Rectal smooth muscle tissue (tissue), 1 donor: ENCODE measurements around the gene GRK2.
"Not testable (repeated sequence)": the region's sequence is repeated elsewhere in the genome, so short reads cannot be mapped to it uniquely, and the experiment has no call there.

Experiments
- H3K27ac ChIP-seq: one replicate; pipeline ENCODE4 v1.7.0; 2013; ENCODE audit warnings: low read depth, low read length, inconsistent platforms
- H3K27me3 ChIP-seq: one replicate; pipeline ENCODE4 v1.7.0; 2013; ENCODE audit warnings: low read length; ENCODE audit not compliant: control insufficient read depth, insufficient read depth
- H3K36me3 ChIP-seq: one replicate; pipeline ENCODE4 v1.7.0; 2013; ENCODE audit warnings: low read length; ENCODE audit not compliant: control insufficient read depth, insufficient read depth
- H3K4me1 ChIP-seq: one replicate; pipeline ENCODE4 v1.7.0; 2013; ENCODE audit warnings: low read length; ENCODE audit not compliant: control insufficient read depth, insufficient read depth
- H3K4me3 ChIP-seq: one replicate; pipeline ENCODE4 v1.7.0; 2013; ENCODE audit warnings: low read length
- H3K9ac ChIP-seq: one replicate; pipeline ENCODE4 v1.7.0; 2013; ENCODE audit warnings: low read length

GRK2 gene

DNA sequence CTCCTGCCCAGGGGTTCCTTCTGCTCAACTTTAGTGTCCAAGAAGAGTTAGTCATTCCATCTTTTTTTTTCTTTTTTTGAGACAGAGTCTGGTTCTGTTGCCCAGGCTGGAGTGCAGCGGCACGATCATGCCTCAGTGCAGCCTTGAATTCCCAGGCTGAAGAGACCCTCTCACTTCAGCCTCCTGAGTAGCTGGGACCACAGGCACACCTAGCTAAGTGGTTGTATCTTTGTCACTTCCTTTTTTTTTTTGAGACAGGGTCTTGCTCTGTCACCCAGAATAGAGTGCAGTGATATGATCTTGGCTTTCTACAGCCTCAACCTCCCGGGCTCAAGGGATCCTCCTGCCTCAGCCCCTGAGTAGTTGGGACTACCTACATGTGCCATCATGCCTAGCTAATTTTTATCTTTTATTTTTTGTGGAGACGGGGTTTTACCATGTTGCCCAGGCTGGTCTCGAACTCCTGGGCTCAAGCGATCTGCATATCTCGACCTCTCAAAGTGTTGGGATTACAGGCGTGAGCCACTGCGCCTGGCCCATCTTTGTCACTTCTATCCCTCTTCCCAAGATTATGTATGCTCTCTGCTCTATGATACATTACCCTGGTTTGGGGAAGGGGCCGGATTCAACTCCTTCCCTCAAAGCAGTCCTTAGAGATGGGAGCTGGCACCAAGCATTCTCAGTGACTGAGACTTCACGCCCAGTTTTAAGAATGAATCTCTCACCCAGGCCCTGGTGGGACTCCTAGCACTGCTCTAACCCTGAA lies 47.0 kb downstream of the GRK2 start:
- no peaks in the 10 kb centered on the region for H3K4me1 ChIP-seq
- H3K27me3 ChIP-seq = no peaks in the 10 kb centered on the region
- no peak overlapping the region for H3K27ac ChIP-seq
- peaks cover 4% of the 10 kb centered on the region for H3K36me3 ChIP-seq
- no peak overlapping the region for H3K9ac ChIP-seq
- H3K4me3 ChIP-seq = no peak overlapping the region

DNA sequence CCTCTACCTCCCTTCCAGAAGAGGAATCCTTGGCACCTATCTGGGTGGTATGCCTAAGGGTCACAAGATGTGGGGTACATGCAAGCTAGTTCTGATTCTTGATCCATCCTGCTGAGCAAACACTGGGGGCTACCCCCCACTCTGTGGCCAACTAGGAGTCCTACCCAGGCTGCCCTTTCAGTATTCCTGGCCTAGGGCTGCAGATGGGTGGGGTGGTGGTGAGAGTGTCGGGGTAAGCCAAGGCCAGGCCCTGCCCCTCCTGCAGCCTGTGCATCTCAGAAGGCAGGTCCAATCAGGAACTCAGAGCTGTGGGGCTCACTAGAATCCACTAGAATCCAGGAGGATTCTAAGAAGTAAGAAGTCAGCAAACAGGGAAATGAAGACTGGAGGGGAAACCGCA lies 47.9 kb downstream of the GRK2 start:
- no peaks in the 10 kb centered on the region for H3K27me3 ChIP-seq
- H3K4me1 ChIP-seq = no peaks in the 10 kb centered on the region
- peaks cover 4% of the 10 kb centered on the region for H3K36me3 ChIP-seq
- H3K4me3 ChIP-seq = no peak overlapping the region
- H3K27ac ChIP-seq = no peak overlapping the region
- no peak overlapping the region for H3K9ac ChIP-seq

DNA sequence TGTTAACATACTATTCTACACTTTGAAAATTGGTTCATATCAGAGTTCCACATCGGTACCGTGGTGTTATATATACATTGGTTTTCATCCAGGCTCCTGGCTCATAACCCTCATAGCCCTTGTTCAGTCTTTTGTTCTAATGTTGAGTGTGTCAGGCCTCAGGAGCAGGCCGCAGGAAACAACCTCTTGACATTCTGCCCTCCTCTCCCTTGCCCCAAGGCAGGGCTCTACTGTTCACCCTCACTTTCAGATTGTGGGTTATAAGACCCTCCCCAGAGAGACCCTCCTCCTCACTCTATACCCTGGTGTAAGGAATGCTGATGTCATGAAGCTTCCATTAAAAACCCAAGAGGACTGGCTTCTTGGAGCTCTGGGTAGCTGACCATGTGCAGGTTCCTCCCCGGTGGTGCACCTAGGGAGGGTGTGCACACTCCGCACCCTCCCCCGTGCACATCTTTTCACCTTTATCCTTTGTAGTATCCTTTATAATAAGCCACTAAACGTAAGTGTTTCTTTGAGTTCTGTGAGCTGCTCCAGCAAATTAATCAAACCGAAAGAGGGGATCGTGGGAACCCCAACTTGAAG lies 49.1 kb downstream of the GRK2 start:
- Histone ChIP-seq H3K4me1 (no peaks in the 10 kb centered on the region), H3K4me3 (no peak overlapping the region), H3K9ac (no peak overlapping the region), H3K27me3 (no peaks in the 10 kb centered on the region), H3K36me3 (no peaks in the 10 kb centered on the region), H3K27ac (no peak overlapping the region)

DNA sequence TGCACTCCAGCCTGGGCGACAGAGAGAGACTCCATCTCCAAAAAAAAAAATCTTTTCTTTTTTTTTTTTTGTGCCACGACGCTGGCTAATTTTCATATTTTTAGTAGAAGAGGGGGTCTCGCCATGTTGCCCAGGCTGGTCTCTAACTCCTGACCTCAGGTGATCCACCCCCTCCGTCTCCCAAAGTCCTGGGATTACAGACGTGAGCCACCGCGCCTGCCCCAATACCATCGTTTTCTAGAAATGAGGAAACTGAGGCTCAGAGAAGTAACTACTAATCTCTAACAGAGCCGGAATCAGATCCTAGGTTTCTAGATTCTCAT lies 50.6 kb downstream of the GRK2 start:
- Histone ChIP-seq H3K4me3 (peak overlapping the region; percentile 85), H3K9ac (peak overlapping the region; percentile 86), H3K4me1 (no peaks in the 10 kb centered on the region), H3K27ac (peak overlapping the region; percentile 82), H3K36me3 (no peaks in the 10 kb centered on the region), H3K27me3 (no peaks in the 10 kb centered on the region)

DNA sequence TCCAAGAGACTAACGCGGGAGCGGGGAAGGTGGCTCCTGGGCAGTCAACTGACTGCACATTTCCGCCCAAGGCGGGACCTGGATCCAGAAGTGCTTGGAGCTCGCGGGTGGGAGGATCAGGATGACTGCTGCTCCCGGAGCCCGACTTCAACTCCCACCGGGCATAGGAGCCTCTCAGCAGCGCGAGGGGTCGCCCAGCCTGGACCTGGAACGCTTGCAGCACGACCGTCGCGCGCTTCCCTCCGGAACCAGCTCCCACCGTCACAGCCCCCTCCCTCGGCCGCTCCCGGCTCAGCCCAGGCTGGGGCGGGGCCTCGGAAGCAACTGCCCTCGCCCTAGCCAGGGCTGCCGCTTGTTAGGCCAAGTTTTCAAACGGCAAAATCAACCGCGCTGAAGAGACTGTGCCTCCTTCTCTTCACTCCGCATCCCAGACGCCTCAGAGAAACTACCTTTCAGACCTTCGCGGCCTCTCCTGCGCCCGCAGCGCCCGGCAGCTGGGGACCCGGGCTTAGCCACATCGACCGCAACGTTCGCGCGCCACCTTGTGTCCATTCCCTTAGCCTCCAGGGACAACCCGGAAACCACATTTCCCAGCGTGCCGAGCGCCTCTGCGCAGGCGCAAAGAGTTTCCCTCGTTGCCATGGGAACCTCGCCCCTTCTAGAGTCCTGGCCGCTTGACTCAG lies 51.1 kb downstream of the GRK2 start:
- Histone ChIP-seq H3K27me3 (no peaks in the 10 kb centered on the region), H3K36me3 (no peaks in the 10 kb centered on the region), H3K4me1 (no peaks in the 10 kb centered on the region), H3K4me3 (peak overlapping the region; percentile 85), H3K27ac (peak overlapping the region; percentile 82), H3K9ac (peak overlapping the region; percentile 86)

DNA sequence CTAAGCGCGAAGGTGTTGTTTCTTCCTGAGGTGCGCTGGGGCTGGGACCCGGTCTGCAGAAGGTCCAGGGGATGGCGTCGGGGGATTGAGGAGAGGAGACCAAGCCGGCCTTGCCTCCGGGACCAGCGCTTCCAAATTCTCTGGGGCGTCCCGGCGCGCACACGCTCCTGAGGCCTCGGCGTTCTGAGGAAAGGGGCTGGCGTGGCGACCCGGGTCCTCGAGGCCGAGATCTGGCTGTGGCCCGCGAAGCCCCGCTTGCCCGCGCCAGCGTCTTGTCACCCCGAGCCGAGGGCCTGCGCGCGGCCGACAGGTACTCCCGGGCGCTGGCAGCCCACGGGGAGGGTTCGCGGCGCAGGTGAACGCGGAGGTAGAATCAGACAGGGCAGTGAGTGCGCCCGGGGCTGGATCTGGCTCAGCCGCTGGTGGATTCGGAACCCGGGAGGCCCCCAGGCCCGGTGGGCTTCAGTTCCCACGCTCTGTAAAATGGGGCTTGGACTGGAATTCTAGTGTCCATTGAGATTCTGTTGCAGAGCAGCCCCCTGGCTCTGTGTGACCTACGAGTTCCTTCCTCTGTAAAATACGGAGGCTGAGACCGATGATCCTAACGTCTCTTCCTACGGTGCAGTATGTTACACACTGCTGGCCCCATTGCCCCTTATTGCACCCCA lies 51.7 kb downstream of the GRK2 start:
- Histone ChIP-seq H3K4me3 (peak overlapping the region; percentile 85), H3K36me3 (no peaks in the 10 kb centered on the region), H3K9ac (peak overlapping the region; percentile 7), H3K27ac (peak overlapping the region; percentile 82), H3K4me1 (no peaks in the 10 kb centered on the region), H3K27me3 (no peaks in the 10 kb centered on the region)

DNA sequence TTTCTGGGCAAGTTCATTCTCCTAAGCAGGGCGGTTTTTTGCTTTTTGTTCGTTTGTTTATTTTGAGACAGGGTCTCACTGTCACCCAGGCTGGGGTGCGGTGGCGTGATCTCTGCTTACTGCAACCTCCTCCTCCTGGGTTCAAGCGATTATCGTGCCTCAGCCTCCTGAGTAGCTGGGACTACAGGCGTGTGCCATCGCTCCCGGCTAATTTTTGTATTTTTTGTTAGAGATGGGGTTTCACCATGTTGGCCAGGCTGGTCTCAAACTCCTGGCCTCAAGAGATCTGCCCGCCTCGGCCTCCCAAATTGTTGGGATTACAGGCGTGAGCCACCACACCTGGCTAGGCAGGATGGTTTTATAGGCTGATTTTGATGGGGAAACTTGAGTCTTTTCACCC lies 52.6 kb downstream of the GRK2 start:
- H3K9ac ChIP-seq, H3K27me3 ChIP-seq, H3K27ac ChIP-seq, H3K36me3 ChIP-seq, H3K4me1 ChIP-seq: not testable (repeated sequence)
- peak overlapping the region; percentile 85 for H3K4me3 ChIP-seq

DNA sequence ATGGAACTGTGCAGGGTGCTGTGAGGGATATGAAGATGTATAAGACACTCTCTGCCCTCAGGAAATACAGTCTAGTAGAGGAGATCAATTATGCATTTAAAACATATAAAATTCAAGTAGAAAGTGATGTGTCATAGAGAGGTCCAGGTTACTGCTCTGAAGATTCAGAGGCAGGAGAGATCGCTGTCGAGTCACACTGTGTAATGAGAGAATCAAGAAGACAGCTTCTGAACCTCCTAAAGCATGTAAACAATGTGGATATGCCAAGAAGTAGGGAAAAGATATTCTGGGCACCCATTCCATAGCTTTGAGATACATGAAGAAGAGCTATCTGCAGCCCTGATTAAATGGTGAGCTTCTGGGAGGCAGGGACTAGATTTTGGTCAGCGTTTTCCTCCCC lies 53.7 kb downstream of the GRK2 start:
- Histone ChIP-seq H3K36me3 (no peaks in the 10 kb centered on the region), H3K9ac (no peak overlapping the region), H3K4me3 (no peak overlapping the region), H3K4me1 (no peaks in the 10 kb centered on the region), H3K27me3 (no peaks in the 10 kb centered on the region), H3K27ac (no peak overlapping the region)

DNA sequence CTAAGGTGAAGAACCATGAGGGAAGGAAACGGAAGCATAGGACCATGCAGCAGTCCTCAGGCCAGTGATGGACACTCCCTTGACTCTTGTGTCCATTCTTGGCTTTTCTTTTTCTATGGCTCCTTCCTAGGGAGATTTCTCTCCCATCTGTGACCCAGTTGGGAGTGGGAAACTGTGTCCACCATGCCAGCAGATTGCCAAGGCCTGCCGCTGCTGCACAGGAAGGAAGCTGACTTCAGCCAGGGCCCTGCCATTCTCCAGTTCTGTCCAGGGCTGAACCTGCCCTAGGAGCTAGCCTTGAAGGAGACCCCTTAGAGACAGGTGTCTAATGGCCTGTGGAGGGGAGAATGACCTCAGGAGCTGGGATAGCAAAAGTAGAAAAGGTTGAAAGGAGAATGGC lies 54.4 kb downstream of the GRK2 start:
- Histone ChIP-seq H3K27me3 (no peaks in the 10 kb centered on the region), H3K4me1 (no peaks in the 10 kb centered on the region), H3K36me3 (no peaks in the 10 kb centered on the region), H3K27ac (no peak overlapping the region), H3K9ac (no peak overlapping the region), H3K4me3 (no peak overlapping the region)

DNA sequence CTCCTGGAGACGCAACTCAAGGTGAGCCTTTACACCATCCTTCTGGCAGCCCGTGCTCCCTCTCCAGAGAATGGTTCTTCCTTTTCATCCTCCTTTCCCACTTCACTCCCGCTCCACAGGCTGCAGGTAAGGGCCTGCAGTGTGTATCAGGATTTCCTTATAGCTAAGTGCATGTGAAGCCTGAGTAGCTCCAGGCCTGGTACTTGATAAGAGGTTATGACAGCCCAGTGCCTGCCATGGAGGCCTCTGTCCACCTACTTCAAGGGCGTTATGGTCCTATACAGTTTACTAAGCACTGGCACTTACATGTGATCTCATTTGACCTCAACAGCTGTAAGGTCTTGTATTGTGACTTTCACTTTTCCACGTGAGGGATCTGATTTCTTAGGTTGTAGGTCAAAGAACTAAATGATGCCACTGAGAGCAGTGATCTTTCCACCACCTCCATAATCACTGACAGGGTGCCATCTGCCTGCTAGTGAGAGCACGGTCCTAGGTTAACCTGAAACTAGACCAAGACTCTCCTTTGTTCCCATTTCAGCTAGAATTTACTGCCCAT lies 55.1 kb downstream of the GRK2 start:
- Histone ChIP-seq H3K27ac (no peak overlapping the region), H3K27me3 (no peaks in the 10 kb centered on the region), H3K9ac (no peak overlapping the region), H3K36me3 (no peaks in the 10 kb centered on the region), H3K4me1 (no peaks in the 10 kb centered on the region), H3K4me3 (no peak overlapping the region)

DNA sequence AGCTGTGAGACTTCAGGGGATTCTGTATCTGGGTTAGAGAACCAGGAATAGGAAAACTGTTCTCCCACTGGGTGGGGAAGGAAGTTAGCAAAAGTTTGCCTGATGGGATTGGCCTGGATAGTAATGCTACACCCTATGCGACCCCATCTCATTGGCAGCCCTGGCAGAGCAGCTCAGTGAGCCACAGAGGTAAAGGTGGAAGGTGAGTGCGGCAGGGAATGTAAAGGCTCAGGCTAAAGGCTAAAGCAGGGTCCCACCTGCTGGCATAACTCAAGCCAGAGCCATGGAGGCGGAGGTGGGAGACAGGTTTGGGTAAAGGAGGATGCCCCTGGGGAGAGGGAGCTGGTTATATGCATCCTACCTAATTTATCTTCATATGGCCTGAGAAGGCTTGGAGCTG lies 55.8 kb downstream of the GRK2 start:
- no peak overlapping the region for H3K9ac ChIP-seq
- H3K36me3 ChIP-seq = no peaks in the 10 kb centered on the region
- H3K27me3 ChIP-seq = no peaks in the 10 kb centered on the region
- H3K4me1 ChIP-seq = no peaks in the 10 kb centered on the region
- no peak overlapping the region for H3K27ac ChIP-seq
- H3K4me3 ChIP-seq = no peak overlapping the region

DNA sequence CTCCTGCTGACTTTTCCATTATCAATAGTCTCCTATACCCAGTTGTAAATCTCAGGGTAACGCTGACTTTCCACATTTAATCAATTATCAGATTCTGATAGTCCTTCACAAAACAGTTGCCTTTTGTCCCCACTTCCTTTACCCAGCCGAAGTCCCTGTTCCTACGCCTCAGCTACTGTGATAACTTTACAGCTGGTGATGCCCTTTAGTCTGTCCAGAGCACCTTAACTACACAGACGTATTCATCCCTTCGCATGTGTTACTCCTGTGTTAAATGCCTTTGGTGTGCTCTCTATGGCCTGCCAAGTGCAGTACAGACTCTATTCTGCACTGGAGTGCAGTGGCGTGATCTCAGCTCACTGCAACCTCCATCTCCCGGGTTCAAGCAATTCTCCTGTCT lies 57.3 kb downstream of the GRK2 start:
- Histone ChIP-seq H3K9ac (no peak overlapping the region), H3K36me3 (no peaks in the 10 kb centered on the region), H3K4me1 (no peaks in the 10 kb centered on the region), H3K4me3 (no peak overlapping the region), H3K27ac (no peak overlapping the region), H3K27me3 (no peaks in the 10 kb centered on the region)
